ENCODE measurements around the gene RNPEPL1. TPM values are rescaled to one million over a fixed set of nuclear protein-coding genes. Genes with fewer than 3 reads are reported as not detected.

The RNPEPL1 gene
- total RNA-seq, 1 donor from 2014 or later, result 22.7 TPM

GRCh38 chr2:240591784-240592183, 23.5 kb downstream of the RNPEPL1 start:
- TF ChIP-seq CTCF (IDR thresholded peaks at IDR 0.05; ENCODE audit: insufficient read depth, low read depth, low read length), result no peak
- no peak for TF ChIP-seq EZH2 (IDR thresholded peaks at IDR 0.05; ENCODE audit: insufficient read depth, low read length)
- no peaks in the 10 kb centered on the region for H3K27me3 Mint-ChIP-seq (ENCODE audit: low read depth, unreplicated experiment)
- Histone ChIP-seq H2AFZ (ENCODE audit: low read depth, low read length) (no peak overlapping the region), H3K4me3 (ENCODE audit: insufficient read depth, low read depth, low read length) (no peak overlapping the region), H4K20me1 (ENCODE audit: insufficient read depth, low read length) (peaks cover 91% of the 10 kb centered on the region), H3K36me3 (ENCODE audit: insufficient read depth, low read length) (peaks cover 4% of the 10 kb centered on the region), H3K27ac (ENCODE audit: low read depth, low read length) (no peak overlapping the region), H3K27me3 (ENCODE audit: insufficient read depth, low read length) (no peaks in the 10 kb centered on the region), H3K9ac (ENCODE audit: low read length) (no peak overlapping the region), H3K9me3 (ENCODE audit: insufficient read depth, low read depth, low read length) (no peaks in the 10 kb centered on the region), H3K4me2 (ENCODE audit: low read length) (peak overlapping the region; percentile 42), H3K4me1 (ENCODE audit: insufficient read depth, low read length) (peaks cover 20% of the 10 kb centered on the region), H3K79me2 (ENCODE audit: insufficient read depth, low read length) (peaks cover 62% of the 10 kb centered on the region)
- H3K27ac Mint-ChIP-seq (ENCODE audit: unreplicated experiment), result no peak overlapping the region
- no peak overlapping the region for H3K4me3 Mint-ChIP-seq (ENCODE audit: unreplicated experiment)
- peaks cover 17% of the 10 kb centered on the region for H3K4me1 Mint-ChIP-seq (ENCODE audit: low read depth, unreplicated experiment)
- no peak for DNase-seq (ENCODE audit: low read depth)
- peaks cover 4% of the 10 kb centered on the region for H3K36me3 Mint-ChIP-seq (ENCODE audit: low read depth, unreplicated experiment)
- H3K9me3 Mint-ChIP-seq (ENCODE audit: unreplicated experiment), result no peaks in the 10 kb centered on the region
- FAIRE-seq, result no peak

GRCh38 chr2:240593026-240593702, 24.9 kb downstream of the RNPEPL1 start:
- Histone ChIP-seq H3K4me3 (ENCODE audit: insufficient read depth, low read depth, low read length) (no peak overlapping the region), H3K4me2 (ENCODE audit: low read length) (no peak overlapping the region), H3K27ac (ENCODE audit: low read depth, low read length) (no peak overlapping the region), H3K9ac (ENCODE audit: low read length) (no peak overlapping the region), H3K27me3 (ENCODE audit: insufficient read depth, low read length) (no peaks in the 10 kb centered on the region), H4K20me1 (ENCODE audit: insufficient read depth, low read length) (peaks cover 84% of the 10 kb centered on the region), H3K9me3 (ENCODE audit: insufficient read depth, low read depth, low read length) (no peaks in the 10 kb centered on the region), H2AFZ (ENCODE audit: low read depth, low read length) (no peak overlapping the region), H3K79me2 (ENCODE audit: insufficient read depth, low read length) (peaks cover 48% of the 10 kb centered on the region), H3K36me3 (ENCODE audit: insufficient read depth, low read length) (peaks cover 4% of the 10 kb centered on the region), H3K4me1 (ENCODE audit: insufficient read depth, low read length) (peaks cover 11% of the 10 kb centered on the region)
- Mint-ChIP-seq H3K27ac (ENCODE audit: unreplicated experiment) (no peak overlapping the region), H3K9me3 (ENCODE audit: unreplicated experiment) (no peaks in the 10 kb centered on the region), H3K27me3 (ENCODE audit: low read depth, unreplicated experiment) (no peaks in the 10 kb centered on the region), H3K4me3 (ENCODE audit: unreplicated experiment) (no peak overlapping the region), H3K36me3 (ENCODE audit: low read depth, unreplicated experiment) (peaks cover 4% of the 10 kb centered on the region), H3K4me1 (ENCODE audit: low read depth, unreplicated experiment) (peaks cover 10% of the 10 kb centered on the region)
- DNase-seq (ENCODE audit: low read depth), result no peak
- TF ChIP-seq EZH2 (IDR thresholded peaks at IDR 0.05; ENCODE audit: insufficient read depth, low read length), result no peak
- TF ChIP-seq CTCF (IDR thresholded peaks at IDR 0.05; ENCODE audit: insufficient read depth, low read depth, low read length), result no peak
- no peak for FAIRE-seq
